HG03354 (cell line): ENCODE measurements around the gene TRAF1.
A peak's percentile ranks its signal among the peaks of the same experiment; 100 is the strongest.

ENCODE experiments used
- ATAC-seq: cut with Tn5 transposase; IDR thresholded peaks from one replicate; pipeline ENCODE4 v1.9.1; 2021; ENCODE audit warnings: mild to moderate bottlenecking; ENCODE audit not compliant: unreplicated experiment, poor library complexity, severe bottlenecking

The TRAF1 gene

DNA sequence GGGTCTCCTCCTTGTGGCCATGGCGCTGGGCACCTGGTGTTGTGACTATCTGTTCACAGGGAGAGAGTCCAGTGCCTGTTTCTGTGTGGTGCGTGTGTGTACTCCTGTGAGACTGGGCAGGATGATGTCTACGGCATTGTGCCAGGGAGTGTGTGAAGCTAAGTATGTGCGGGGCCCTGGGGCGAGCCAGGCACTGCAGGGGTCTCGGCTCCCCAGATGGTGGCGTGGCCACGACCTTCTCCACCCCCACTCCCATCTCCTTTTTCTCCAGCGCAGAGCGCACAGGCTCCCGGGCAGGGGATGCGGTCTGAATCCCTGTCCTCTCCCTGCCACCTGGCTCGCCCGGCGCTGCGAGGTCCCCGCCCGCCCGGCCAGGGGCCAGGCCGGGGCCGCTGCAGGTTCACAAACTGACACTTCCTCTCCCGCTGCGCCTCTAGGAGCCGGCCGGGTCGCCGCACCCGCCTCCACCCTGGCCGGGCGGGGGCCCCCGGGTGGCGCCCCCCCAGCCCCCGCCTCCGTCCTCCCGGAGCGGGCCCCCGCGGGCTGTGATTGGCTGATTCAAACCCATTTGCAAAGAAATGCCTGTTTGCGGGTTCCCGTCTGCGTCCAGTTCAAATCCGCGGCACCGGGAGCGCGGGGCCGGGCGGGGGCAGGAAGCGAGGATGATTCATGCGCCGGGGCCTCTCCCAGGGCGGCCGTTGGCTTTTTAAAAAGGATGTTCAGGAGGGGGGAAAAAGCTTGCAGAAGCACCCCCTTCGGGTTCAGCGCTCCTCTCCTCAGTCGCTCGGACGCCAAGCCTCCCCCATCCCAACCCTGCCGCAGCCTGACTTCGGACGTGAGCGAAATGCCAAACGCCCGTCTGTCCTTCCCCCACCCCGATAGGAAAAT lies 50.4 kb downstream of the TRAF1 start:
- peak; percentile 66 for ATAC-seq

GRCh38 chr9:120875643-120875953 lies 51.0 kb downstream of the TRAF1 start:
- ATAC-seq, result no peak

DNA sequence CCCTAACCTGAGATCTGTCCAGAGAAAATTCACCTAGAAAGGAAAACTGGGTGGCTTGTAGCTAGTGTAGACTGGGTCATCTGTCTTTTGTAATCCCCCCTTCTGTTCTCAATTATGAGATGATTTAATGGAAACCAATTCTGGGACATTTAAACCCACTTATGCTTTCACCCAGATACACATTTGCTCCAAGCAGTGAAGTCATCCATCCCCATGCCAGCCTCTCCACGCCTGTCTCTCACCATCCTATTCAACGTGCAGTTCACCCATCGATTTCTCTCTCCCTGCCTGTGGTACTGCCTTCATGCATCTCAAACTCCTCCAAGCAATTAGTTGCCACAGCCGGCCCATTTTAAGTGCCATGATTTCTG lies 51.4 kb downstream of the TRAF1 start:
- no peak for ATAC-seq

DNA sequence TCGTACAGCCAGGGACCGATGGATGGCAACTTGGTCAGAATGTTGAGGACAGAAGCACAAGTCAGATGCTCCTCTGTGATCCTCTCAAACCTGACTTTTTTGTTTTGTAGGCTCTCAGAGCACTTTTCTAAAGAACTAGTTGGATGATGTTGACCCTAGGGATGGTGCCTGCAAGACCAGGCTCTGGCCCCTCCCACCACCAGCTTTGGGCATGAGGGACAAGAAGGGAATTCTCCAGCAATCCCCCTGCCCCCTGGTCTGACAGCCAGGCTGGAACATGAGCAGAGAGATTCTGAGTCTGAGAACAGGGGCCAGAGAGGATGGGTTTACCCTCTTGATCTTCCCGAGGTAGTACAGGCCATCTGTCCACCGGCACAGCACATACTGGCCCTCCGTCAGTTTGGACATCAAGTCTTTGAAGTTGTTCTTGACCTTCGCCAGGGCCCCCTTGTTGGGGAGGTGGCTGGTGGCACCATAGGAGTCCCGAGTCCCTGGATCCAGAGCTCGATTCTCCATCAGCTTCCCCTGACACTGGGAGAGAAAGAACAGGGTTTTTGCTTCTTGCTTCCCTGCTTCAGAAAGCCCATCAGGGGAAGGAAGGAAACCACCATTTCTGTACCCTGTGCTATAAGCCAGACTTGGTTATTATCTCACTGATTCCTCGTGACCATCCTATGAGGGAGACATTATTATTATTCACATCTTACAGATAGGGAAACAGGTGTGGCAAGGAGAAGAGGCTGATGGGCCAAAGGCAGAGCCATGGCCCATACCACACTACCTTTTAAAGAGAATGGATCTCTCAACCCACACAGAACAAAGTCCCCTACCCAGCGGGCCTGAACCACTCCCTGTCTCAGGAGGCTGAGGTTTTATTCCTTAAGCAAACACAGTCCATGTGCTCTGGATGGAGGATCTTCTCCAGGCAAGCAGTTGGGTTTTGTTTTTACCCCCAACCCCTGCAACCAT lies 52.1 kb downstream of the TRAF1 start:
- ATAC-seq, result no peak

- ATAC-seq, result no peak
Observed at GRCh38 chr9:120873512-120873911, 53.1 kb downstream of the TRAF1 start.

- ATAC-seq, result no peak
Observed at GRCh38 chr9:120872791-120873502, 53.6 kb downstream of the TRAF1 start.

GRCh38 chr9:120870206-120870605 lies 56.4 kb downstream of the TRAF1 start:
- ATAC-seq, result no peak

DNA sequence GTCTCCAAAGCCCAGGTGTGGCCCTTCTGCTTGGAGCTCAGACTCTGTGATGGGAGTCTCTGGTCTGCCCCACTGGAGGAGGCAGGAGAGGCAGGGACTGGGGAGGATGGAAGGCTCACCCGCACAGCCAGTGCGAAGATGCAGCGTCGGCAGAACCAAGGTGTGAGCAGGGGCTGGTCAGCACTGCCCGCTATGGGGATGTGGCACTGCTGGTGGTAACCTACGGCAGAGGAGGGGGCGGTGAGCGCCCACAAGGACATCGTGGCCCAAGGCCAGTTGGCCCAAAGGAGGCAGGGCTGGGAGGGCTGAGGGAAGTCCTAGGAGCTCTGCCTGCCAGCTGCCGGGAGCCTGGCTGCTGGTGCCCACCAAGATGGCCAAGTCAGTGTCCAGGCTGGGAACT lies 56.9 kb downstream of the TRAF1 start:
- no peak for ATAC-seq

GRCh38 chr9:120869360-120869687 lies 57.3 kb downstream of the TRAF1 start:
- ATAC-seq, result no peak

GRCh38 chr9:120868676-120869359 lies 57.8 kb downstream of the TRAF1 start:
- ATAC-seq, result peak; percentile 87

DNA sequence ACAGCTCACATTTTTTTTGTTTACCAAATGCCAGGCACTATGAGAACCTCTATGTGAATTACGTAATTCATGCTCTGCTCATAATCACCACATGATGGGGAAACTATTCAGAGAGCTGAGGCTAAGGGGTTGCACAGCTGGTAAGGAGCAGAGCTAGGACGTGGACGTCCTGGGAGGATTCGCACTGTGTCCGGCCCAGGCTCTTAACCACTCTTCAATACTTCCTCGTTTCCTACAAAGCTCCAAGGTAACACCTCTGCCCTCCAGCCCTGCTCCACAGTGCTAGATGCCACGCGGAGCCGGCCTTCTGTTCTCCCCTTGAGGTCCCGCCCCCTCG lies 58.3 kb downstream of the TRAF1 start:
- ATAC-seq, result no peak

DNA sequence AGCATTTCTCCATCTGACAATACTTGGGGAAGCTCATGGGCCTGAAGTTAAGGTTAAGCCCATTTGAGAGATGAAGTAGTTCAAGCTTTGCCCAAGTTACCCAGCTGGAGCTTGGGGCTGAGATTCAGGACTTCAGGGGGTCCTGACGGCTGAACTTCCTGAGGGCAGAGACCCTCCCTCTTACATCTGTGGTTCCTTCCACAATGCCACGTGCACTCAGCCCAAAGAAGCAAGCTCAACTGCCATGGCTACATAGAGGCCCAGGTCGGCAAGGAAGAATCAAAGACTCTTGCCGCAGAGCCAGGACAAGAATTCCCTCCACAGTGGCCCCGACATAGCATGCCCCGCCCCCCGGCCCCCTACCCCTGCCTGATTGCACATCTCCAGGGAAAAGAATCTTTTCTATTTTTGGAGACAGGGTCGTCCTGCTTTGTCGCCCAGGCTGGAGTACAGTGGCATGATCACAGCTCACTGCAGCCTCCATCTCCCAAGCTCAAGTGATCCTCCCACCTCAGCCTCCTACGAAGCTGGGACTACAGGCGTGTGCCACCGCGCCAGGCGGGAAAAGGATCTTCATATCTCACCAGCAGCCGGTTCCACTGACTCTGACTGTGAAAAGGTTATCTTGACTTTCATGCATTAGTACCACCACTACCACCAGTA lies 58.8 kb downstream of the TRAF1 start:
- no peak for ATAC-seq

- no peak for ATAC-seq
Observed at GRCh38 chr9:120866651-120867050, 59.9 kb downstream of the TRAF1 start.

- no peak for ATAC-seq
Observed at GRCh38 chr9:120865809-120866208, 60.8 kb downstream of the TRAF1 start.

DNA sequence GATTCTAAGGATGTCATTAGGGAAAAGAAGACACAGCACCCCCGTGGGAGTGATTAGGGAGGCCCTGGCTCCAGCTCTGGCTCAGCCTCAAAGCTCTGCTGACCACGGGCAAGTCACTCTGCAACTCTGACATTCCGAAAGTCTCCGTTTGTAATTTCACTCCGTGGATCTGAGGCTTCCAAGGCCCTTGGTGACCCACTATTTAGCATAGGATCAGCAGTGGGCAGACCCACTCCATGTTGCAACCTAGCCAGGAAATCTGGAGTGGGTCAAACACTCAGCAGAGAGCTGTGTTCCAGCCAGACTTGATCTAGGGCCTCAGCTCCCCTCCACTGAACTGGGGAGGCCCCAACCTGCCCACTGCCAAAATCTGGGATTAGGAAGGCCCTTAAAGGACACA lies 61.4 kb downstream of the TRAF1 start:
- no peak for ATAC-seq

- ATAC-seq, result no peak
Observed at GRCh38 chr9:120864719-120865118, 61.9 kb downstream of the TRAF1 start.

DNA sequence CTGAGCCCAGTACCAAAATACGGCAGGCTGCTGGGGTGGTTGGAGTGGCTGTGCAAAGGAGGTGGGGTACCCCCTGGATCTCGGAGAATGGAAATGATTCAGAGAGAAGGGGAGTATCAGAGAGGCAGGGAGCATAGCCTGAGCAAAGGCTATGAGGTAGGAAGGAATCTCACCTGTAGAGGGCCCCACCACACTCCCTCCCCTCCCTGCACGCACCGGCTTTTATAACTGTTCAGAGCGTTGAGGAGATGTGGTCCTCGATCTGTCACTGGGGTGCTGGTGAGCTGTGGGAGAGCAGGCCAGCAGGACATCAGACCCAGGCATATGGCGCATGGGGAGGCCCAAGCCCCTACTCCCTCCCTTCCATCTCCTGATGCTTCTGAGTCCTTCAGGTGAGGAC lies 62.8 kb downstream of the TRAF1 start:
- no peak for ATAC-seq

GRCh38 chr9:120862452-120862851 lies 64.1 kb downstream of the TRAF1 start:
- no peak for ATAC-seq

- ATAC-seq, result no peak
Observed at GRCh38 chr9:120861935-120862334, 64.7 kb downstream of the TRAF1 start.
